GM21447 (cell line): ENCODE results near the gene PCDH9.

Source experiments
- ATAC-seq: cut with Tn5 transposase; IDR thresholded peaks from one replicate; pipeline ENCODE4 v1.9.1; 2021; ENCODE audit not compliant: unreplicated experiment

Gene PCDH9

DNA sequence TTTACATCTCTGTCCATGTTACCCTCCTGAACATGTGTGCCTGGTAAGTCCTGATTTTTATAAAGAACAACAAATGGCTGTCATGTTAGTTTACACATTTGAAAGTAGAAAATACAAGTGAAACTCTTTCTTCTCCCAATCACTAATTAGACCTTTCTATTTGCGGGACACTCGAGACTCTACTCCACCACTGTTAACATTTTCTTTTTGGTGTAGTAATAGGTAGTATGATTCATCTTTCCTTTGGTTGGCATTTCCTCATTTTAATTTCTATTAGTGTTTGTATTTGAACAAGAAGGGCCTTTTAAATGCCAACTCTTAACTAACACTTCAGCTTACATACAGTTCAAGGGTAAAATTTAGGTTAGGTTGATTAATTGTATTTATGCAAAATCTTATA is 371.1 kb downstream of the PCDH9 start:
- no peak for ATAC-seq

DNA sequence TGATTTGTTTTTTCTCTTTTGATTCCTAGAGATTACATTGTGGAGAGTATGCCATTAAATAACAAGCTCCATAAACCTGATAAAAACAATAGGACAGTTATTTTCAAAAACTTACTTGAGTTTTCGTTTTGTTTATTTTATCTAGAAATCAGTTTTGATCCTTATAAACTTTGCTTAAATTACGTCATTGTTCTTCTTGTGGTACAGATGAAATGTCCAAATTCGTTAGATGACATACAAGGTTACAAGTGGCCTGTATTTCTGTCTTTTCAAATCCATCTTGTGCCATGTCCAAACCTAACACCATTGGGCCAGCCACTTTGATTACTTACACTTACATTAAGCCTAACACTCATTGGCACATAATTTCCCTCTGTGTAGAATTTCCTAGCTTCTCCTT is 372.0 kb downstream of the PCDH9 start:
- no peak for ATAC-seq

DNA sequence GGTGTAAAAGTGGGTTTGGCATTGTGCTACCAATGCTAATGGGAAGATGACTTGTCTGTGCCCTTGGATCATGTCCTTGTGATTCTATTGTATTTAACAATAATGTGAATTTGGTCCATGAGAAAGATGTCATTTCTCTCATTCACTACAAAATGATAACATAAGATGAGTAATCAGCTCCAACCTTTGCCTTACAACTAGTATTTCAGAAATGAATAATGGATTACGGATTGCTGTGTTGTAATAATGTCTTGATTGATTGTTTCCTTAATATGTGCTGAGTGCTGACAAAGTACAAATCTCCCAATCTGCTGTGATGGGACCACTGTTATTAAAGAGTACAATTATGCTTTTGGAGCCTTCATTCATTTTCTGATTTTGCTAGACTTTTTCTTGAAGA is 375.0 kb downstream of the PCDH9 start:
- no peak for ATAC-seq

DNA sequence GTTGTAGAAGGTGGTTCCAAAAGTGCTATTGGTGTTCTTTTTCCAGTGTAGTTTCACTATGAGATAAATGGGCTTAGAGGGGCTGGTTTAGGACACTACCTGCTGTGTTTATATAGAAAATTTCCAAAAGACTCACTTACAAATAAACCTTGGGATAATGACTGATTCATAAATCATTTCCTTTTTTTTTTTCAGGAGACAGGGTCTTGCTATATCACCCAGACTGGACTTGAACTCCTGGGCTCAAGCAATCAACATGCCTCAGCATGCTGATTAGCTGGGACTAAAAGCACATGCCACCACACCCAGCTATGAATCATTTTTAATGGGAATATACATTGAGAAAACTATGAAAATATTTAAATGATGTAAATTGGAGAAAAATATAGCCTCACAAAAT is 376.6 kb downstream of the PCDH9 start:
- no peak for ATAC-seq

DNA sequence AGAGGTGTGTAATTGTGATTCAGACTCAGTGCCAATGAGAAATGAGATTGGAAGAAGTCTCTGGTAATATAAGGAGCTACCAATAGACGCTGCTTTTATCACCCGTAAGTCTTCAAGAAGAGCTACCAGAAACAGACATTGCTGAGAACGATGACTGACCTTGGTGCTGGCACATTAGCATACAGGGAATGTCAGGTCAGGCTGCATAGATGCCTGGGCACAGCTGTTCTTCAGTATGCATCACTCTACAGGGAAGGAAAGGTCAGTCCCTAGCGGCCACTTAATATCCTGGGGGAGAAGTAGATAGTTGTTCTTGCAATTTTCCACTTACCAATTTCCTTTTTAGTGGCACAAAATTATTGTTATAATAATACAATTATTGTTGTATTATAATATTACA is 380.4 kb downstream of the PCDH9 start:
- ATAC-seq = no peak

DNA sequence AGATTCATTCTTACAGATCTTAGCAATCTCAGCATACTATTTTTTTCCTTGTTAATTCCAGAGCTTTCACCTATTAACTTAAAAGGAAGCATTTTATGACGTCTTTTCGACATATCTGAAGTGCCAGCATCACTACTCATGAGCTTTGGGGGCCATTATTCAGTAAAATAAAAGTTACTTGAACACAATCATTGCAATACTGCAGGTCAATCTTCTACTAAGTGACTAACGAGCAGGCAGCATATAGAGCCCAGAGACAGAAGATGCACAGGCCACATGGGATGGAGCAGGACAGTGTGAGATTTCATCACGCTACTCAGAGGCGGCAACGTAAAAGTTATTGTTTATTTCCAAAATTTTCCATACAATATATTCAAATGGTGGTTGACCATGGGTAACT is 382.6 kb downstream of the PCDH9 start:
- ATAC-seq = no peak

DNA sequence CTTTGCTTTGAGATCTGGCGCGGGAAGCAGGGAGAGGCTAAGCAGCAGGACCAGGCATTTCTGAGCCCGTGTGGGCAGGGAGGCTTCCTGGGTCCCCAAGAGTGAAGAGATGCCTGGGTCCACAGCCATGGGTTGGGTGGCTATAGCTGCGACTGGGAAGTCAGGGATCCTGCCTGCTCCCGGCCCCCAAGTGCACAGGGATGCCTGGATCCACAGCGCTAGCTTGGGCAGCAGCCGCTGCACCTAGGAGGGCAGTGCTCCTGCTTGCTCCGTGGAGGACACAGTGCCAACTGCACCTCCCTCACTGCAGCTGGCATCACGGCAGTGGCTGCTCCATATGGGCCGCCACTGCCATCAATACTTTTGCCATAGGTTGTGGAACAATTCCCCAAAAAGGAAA is 384.7 kb downstream of the PCDH9 start:
- no peak for ATAC-seq

DNA sequence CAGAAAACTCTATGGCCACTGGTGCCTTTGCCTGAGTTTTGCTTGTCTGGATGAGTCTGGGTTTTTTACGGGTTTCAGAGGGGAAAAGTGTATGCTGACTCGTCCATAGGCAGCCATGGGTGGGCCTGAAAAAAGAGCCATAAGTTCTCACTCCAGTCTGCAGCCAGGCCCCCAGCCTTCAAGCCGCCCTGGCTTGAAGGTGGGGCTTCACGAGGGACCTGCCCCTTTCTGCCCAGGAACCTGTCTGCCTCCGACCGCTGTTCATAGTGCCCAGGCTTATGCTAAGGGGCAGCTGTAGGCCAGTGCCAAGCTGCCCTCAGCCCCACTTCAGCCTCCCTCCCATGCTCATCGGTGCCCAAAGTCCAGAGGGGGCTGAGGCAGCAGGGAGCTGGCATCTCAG is 385.2 kb downstream of the PCDH9 start:
- ATAC-seq = no peak

DNA sequence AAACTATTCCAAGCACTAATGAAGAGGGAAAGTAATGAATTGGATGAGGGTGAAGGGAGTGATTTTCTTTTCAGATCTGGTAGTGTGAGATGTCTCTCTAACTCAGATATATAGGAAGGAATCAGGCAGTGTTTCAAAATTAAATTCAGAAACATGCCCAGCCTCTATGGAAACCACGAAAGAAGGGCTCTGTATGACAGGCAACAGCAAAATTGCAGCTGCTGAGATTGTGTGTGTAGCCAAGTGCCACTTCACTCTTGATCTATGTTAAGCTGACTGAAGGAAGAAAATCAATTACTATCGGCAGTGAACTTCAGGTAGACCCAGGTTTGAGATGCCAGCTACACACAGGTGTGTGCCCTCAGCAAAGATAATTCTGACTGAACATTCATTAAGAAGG is 387.4 kb downstream of the PCDH9 start:
- ATAC-seq = no peak

DNA sequence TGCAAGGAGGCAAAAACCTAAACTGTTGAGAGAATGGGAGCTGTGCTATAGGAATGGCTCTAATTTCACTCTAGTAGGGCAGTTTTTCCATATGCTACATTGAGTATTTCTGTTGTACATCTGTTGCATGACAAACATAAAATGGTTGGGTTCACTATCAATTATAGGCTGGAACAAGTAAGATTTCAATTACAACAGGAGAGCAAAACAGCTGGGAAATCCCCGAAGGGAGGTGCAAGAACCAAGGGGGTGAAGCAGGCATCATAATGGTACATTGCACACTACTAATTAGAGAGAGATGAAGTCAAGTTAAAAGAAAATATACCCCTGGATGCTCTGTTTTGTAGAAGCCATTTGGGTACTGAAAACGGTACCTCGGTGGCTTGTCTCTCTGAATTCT is 389.5 kb downstream of the PCDH9 start:
- no peak for ATAC-seq

DNA sequence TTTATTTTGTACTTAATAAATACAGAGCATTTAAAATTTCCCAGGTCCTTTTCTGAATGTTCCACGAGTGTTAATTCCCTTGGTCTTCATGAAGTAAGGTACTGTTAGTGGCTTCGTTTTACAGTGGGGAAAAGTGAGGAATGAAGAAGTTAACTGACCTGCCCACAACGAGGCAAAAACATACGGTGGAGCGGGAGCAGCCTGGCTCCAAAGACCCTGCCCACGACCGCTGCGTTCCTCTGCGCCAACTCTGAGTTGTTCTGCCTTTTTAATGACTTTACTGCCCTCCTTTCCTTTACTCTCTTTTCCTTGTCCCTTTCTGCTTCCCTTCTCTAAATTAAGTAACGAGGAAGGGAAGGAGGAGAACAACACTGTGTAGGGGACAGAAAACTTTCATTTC is 392.9 kb downstream of the PCDH9 start:
- ATAC-seq = no peak

DNA sequence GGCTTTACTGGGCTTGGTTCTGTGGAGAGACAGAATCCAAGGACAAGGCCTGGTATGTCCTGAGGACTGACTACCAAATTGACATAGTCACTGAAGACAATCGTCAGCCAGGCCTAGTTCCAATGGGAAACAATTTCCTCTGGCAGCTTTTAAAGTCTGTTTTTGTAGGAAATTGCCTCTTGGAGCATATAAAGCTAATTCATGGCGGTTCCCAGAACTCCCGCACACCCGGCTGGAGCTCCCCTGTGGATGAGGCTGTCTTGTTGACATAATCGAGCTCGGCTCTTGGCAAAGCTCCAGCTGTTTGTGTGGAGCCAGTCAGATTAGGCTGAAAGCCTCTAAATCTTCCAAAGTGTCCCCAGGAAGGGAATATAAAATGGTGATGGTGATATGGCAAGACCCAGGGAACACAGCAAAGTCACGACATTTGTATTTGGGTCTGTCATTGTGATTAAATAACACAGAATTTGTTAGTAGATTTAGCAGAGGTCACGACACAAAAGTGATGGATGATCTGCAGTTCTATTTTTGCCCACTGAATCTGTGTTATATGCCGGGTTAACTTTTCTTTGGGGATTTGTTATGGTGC is 395.0 kb downstream of the PCDH9 start:
- ATAC-seq = no peak

DNA sequence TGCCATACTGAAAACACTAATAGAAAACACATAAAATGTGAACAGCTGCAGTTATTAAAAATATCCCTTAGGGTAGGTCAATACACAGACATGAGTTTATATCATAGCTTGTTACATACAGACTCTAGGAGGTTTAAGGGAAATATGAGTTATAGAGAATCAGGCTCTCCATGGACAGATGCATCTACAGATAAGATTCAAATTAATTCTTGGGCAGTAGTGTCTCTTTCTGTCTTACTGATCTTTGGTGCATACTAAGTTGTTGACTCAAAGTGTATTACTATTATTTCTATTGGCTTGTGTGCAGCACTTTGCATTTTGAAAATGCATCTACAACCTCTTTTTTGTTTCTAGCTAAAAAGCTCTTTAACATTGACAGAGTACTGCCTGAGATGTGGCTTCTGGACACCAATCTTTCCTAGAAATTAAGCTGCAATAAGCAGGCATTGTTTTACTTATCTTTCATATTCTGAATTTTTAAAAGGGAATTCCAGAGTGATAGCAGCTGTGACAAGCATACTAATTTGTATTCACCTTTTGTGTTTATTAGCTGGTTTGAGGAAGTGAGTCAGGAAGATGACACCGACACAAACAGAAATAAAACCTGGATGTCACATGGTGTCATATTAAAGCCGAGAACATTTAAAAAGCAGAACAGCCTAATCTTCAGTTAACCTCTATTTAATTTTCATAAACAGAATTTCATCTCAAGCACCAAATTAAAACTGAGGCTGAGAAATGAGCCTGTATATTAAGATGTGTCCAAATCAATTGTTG is 399.0 kb downstream of the PCDH9 start:
- no peak for ATAC-seq

DNA sequence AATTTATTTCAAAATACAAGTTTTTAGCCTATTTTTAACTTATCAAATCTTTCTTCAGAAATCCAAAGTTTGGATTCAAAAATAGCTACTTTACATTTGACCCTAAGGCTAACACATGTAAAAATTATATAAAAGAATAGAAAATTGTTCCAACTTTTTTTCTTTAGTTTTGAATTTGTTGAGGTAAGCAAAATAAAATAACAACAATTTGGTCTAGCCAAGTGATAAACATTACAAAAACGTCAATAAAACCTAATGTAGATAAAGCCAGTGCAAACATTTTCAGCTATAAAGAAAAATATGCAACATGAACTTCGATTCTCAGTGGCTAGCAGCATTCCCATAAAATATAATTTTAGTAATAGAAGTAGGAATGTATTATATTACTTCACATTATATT is 400.3 kb downstream of the PCDH9 start:
- ATAC-seq = no peak

DNA sequence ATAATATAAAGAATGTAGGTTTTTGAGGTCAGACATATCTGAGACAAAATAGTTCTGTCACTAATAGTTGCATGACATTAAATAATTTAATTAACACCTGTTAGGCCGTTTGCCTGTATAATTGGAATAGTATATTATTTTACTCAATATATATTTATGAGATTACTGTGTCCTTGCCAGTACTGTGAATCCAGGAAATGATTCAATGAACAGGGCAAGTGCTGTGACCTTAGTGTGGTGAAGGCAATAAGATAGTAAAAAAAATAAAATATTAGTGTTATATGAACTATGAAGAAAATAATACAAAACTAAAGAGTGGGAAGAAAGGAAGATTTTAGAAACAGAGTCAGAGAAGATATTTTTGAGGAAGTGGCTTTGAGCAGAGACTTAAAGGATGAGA is 403.7 kb downstream of the PCDH9 start:
- no peak for ATAC-seq

DNA sequence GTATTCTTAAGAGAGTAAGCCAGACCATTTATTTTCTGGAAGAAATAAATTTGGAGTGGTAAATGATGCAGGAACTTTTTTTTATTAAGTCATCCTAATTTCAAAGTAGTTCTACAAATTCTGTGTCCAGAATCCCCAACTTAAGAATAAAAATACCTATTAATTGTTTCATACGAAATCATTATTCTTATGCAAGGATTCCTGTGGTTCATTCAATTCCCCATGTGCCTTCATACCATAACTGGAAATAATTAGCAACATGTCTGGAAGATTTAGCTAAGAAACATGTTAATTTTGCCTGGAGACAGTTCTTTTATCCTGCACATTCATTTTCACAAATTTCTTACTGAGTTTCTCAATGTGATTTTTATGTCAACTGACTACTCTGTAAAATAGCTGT is 408.6 kb downstream of the PCDH9 start:
- no peak for ATAC-seq

DNA sequence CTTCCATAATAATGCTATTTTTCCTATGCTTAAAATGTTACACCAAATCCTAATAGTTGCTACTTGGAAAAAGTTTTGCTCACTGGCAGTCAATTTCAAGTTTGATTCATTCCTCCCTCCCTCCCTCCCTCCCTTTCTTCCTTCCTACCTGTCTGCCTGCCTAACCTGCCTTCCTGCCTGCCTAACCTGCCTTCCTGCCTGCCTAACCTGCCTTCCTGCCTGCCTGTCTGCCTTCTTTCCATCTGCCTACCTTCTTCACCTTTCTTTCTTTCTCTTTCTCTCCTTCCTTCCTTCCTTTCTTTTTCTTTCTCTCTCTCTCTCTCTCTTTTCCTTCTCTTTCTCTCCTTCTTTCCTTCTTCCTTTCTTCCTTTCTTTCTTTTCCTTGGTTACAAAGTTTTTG is 418.7 kb downstream of the PCDH9 start:
- ATAC-seq = no peak

DNA sequence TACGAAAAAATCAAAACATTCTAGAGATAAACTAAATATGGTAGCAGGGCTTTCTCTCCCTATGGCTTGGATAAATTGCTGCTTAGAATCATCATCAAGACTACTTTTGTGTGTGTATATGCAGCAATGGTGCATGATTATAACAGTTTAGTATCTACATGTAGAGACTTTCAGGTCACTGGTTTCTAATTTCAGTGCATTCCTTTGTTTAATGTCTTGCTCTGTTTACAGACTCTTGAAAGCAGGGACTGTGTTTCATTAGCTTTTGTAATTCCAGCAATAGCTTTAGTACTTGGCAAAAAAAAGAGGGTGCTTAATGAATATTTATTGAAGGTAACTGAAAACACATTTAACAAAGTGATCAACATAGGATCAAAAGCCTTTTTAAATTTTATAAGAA is 420.7 kb downstream of the PCDH9 start:
- no peak for ATAC-seq

DNA sequence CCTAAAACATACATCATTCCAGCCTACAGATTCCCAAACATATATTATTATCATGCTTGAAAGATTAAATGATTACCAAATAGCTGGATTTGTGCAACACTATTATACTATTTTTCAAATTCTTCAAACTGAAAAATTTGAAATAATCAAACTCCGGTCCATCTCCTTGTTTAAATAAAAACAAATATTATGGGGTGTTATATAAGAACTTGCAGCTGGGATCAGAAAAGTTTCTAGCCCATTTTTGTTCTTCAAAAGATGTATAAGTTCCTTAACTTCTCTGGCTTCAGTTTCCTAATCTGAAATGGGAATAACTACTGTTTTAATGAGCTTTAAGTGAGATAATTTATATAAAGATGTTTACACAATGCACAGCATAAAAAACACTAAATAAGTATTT is 422.9 kb downstream of the PCDH9 start:
- ATAC-seq = no peak

DNA sequence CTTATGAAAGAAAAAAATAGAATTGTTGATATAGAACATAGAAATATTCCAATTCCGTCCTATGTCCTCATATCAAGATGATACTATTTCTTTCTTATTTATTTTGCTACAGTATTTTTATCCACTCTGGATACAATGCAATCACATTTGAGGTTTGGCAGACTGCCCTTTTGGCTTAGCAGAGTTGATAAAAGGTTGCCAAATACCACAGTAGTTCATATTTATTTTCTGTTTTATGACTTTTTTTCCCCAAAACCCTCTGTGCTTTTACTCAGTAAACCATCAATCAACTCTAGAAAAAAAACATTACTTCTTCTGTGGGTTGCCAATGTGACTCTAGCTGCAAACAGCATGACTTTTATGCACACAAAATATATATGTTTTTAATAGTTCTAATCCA is 424.5 kb downstream of the PCDH9 start:
- no peak for ATAC-seq

DNA sequence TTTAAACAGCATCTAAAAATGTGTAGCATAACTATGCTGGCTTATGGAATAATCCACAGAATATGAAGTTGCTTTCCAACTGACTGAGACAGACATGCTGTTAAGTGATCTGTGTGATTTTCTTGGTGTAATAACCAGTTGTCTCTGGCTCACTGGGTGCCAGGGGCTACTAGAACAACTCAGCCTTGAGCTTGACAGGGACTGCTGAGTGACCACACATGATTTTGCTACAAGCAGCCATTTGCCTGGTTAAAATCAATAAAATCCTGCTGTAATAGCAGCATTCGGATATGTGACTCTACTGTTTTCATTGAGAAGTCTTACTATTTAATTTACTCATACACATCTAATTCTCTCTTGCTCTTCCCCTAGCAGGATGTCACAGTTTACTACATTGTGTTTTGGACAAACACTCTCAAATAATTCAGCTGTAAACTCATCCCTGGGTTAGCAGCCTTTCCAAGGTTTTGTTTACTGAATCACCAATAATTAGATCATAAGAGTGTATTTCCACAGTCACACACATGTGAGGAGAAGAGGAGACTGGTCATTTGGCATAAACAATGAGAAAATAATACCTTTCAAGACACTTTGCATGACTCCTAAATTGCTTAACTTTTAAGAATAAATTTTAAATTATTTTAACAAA is 426.2 kb downstream of the PCDH9 start:
- no peak for ATAC-seq

DNA sequence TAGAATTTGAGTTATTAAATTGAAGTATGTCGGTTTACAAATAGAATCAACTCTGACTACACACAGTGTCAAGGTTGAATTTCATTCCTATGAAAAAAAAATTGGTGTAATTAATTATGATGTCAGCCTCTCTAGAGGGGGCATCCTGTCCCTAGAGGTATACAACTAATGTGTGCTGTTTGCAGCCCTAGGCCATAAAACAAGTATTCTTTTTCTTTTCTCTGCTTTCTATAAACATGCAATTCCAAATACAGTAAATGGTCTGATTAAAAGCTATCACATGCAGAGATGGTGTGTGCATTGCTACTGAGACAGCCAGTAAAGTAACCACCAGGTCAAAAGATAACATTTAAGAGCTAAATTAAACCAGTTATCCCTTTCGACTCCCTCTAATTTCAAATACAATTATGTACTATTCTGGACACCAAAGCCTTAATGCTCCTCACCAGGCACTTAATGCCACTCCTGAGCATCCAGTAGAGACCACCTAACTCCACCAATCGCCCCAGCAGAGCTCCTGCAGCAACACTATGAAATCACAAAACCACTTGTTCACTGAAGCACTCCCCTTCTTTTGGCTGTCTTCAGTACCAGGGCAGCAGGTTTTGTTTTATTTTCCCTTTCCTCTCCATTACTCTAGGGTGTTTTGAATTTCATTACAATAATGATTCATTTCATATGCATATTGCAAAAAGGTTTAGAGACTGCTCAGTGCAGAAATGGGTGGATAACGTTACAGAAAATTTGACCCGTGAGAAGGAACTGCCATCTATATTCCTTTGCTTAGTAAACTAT is 426.9 kb downstream of the PCDH9 start:
- no peak for ATAC-seq
